ENCODE data around the gene TMEM33.

- no peak for TF ChIP-seq CTCF (IDR thresholded peaks at IDR 0.05)
- TF ChIP-seq POLR2A (IDR thresholded peaks at IDR 0.05): no peak
Observed at GRCh38 chr4:41998019-41998418, 62.8 kb downstream of the TMEM33 start.

Data from tibial nerve (tissue), 3 donors.